NK-92 (cell line): ENCODE measurements around the gene HPCAL1.

ENCODE experiments used
- DNase-seq: peaks from one replicate; lab custom pipeline; 2025; ENCODE audit not compliant: unreplicated experiment; lab: John Stamatoyannopoulos, UW

The HPCAL1 gene

DNA sequence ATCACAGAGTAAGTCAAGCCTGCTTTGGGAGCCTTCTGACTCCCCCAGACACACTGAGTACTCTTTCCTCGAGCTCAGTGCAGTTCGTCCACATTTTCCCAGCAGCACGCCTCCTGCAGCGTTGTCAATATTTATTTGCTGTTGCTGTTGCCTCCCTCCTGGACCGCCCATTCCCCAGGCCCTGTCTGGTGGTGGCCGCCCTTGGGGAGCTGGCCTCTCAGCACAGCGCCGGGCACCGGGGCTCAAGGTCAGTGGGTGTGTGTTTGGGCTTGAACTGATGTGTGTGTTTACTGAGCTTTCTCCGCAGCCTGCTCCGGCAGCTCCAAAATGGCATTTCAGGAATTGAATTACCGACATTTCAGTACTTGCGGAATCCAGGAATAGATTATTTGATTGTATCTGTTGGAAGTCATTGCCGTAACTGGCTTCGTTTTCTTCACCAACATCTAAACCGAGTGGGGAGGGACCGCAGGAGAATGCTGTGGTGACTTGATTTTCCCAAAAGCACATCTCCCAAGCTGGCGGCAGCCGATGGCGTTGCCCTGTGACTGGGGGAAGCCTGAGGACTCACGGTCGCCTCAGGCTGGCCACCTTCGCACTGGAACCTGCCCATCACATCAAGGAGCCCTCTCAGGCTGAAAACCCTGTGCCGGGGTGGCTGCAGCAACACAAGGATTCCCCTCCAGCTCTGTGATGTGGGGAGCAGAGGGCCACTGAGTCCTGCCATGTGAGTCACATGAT lies 66.0 kb downstream of the HPCAL1 start:
- no peak for DNase-seq

DNA sequence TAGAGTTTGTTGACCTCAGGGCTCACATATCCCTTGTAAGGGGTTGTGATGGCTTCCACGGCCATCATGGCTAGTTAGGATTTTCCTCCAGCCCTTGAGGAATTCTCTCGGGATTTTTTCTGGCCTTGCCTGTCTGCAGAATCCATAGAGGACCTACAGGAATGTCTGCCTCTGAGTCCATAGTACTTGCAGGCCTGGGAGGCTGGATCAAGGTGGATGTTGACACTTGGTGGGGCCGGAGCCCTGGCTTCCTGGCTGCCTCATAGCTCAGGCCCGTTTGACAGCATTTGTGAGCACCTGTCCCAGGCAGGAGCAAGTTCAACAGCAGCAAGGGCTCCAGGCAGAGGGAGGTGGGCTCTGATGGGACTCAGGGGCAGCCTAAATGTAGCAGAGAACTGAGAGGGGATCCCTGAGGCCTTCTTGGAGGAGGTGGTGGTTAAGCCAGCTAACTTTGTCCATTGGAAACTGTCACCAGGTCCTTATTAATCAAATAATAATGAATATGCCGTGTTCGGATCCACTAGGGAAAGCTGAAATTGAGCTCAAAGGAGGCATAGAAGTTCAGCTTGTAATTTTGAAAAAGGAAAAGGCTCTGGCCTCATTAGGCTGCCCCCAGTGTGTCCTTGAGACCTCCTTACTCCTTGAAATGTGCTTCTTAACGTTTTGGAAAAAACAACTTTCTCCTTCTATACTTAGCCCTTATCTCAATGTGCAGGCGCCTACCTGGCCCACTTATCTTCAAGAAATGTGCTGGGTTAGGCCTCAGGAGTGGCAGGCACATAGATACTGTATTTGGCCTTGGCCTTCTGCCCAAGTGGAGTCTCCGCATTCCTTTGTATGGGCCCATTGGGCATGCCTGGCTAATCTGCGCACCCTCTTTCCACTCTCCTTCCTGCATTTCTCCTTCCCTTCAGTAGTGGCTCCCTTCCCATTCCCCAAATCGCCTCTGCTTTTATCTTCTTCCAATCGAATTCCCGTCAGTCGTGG lies 66.9 kb downstream of the HPCAL1 start:
- DNase-seq: no peak

DNA sequence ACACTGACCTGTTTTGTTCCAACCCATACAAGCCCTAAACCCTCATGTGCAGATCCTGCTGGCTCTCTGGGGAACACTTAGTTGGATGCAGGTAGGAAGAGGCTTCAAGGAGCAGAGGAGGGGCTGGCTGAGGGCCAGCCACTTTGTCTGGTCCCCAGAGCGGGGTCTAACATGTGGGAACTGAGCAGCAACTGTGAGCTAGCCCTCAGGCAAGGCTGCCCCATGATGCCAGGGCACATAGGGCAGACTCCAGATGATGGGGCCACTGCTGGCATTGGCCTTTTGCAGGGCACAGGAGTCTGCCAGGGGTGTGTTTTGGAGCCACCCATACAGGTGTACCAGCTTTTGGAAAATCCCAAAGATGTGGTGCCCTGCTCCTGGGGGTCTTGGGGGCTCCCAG lies 67.7 kb downstream of the HPCAL1 start:
- no peak for DNase-seq

DNA sequence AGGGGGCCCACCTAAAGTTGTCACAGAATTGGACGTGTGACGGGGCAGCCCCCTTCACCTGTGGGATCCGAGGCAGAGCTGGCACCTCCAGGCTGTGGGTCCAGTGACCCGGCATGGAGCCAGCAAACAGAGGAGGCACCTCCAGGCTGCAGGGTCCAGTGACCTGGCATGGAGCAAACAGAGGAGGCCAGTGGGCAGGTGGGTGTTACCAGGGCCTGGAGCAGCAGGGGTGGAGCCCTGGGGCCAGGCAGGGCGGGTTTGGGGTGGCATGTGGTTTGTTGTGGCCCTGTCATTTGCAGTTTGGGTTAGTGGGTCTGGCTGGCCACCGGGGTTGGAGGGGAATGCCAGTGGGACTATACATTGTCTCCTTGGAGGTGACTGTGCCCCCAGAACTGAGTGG lies 68.2 kb downstream of the HPCAL1 start:
- no peak for DNase-seq

DNA sequence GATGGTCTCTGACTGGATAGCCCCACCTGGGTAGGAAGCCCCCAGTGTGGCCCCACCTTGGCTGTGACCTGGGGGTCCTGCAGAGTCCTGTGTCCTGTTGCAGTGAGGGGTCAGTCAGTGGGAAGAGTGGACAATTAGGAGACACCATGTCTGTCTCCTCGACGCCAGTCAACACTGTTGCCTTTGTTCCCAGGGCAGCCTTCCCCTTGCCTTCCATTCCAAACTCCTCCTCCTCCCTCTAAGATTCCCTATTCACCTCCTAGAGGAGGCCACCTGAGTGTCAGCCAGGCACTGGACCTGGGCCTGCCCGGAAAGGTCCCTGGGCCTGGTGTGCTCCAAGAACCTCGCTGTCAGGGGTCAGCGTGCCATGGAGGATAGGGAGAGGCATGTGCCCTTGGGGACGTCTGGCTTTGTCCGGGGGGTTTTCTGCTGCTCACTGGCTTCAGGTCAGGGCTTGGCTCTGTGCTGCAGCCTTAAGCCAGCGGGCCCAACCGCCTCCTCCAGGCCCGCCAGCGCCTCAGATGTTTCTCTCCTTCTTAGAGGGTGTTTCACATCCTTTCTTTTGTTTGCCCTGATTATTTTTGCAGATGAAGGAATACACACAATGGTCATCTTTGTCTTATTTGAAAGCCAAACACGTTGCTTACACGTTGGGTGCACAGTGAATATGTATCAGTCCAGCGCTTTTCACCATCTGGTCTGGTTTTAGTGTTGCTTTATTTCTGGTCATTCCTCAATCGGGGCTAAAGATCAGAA lies 68.9 kb downstream of the HPCAL1 start:
- no peak for DNase-seq

DNA sequence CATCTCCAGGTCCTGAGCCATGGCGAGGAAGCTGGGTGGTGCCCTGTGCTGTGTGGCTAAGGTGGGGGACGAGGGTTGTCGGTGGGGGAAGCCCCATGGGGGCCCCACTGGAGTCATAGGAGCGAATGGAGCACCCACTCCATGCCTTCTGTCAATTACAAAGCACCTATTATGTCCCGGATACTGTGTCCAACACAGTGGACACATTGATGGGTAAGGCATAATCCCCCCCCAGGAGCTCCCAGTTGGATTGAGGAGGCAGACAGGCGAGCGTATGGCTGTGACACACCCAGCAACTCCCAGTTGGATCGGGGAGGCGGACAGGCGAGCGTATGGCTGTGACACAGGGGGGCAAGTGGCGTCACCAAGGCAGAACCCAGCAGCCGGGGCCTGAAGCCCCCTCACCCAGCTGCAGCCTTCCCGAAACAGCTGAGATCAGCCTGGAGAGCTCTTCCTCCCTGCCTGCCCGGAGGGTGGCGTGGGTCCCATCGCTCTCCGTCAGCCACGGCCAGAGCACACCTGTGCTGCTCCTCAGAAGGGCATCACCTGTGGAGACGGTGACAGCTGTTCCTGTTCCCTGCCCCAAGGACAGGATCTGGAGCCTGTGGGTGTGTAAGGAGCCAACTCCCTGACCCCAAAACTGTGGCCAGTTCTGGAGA lies 69.6 kb downstream of the HPCAL1 start:
- DNase-seq: no peak

DNA sequence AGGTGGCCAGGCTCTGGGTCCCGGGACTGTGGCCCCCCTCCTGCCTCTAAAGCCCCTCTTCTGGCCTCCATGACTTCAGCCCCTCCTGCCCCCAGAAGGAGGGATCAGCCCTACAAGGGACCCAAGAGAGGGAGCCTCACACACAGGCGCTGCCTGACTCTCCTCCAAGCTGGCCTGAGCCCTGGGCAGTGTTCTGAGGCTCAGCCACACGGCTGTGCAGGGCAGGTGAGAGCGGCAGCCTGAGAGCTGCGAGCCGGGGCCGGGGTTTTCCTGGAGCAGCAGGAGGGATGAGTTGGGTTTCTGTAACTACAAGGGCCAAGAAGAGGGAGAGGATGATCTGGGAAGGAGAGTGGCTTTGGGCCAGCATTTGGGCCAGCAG lies 70.1 kb downstream of the HPCAL1 start:
- no peak for DNase-seq

DNA sequence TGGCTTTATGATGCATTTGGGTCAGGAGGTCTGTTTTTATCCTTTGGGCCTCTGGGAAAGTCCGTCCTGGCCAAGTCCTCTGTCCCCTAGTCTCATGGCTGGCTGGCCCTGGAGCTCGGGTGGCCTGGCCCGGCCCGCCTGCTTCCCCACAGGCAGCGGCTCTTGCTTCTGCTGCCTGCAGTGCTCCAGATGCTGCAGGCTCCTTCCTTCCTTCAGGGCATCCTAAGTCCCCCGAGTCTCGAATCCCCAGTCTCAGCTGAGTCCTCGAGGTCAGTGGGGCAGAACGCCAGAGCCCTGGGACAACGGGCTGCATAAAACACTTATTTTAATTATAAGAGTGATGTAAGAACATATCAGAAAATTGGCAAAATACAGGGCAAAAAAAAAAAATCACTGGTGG lies 71.2 kb downstream of the HPCAL1 start:
- DNase-seq: no peak

DNA sequence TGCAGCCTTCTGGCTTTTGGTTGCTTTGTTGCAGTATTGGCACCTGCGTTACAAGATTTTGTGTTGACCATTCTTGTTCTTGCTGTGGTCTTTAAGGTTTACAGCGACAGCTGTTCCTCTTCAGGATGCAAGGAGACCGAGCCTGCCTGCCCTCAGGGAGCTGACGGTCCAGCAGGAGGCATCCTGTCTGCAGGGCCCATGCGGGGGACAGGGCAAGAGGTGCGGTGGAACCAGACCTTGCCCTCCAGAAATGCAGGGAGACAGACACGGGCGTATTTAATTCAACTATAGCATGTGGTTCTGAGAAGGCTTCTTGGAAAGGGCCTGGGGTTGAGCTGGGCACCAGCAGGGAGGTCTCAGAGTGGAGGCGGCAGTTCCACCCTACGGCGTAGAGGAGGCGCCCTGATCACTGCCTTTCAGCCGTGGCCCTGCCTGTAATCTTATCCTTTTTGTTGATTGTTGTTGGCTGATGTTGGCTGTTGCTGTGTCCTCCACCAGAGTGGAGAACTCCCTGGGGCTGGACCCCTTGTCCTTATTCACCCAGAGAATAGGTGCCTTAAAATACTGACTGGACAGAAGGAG lies 71.7 kb downstream of the HPCAL1 start:
- DNase-seq: no peak

DNA sequence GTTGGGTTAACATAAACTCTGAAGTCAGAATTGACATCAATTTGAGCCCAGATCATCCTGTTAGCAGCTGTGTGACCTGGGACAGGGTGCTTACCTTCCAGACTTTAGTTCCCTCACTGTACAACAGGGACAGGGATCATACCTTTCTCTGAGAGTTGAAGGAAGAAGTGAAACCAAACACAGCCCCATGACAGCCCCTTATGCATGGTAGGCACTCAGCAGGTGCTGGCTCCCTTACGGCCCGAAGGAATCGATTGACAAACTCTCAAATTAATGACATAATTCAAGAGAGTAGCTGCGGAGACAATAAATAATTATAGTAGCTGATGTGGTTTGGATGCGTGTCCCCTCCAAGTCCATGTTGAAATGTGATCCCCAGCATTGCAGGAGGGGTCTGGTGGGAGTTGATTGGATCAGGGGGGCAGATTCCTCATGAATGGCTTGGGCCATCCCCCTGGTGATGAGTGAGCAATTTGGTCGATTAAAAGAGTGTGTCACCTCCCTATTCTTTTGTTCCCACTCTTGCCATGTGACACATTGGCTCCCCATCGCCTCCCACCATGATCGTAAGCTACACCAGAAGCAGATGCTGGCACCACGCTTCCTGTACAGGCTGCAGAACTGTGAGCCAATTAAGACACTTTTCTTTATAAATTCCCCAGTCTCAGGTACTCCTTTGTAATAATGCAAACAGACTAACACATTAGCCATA lies 73.0 kb downstream of the HPCAL1 start:
- no peak for DNase-seq

DNA sequence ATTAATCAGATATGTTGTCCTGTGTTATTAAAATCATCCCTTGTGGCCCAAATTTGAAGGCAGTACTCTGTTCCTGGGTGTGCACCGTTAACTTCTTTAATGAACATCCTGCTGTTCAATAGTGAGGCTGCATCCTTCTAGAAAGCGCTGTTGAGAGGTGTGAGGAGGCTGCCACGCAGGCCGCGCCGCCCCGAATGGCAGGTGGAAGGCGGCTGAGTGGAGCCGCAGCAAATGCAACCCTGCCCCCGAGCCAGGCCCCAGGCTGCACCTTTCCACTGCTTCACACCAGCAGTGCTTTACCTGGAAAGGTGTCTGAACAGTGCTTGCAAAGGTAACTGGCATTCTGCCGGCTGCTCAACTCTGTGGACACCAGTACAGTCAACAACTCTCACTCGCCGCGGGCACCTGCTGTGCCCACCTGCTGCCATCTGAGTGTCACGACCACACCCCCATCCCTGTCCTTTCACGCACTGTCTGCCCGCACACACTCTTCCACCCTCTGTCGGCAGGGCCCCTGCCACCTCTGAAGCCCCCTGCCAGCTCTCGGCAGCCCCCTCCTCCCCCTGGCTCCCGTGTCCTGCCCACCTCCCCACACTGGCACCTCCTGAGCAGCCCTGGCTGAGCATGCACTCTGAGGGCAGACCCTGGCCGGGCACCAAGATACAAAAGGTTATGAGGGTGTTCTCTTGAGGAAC lies 74.5 kb downstream of the HPCAL1 start:
- no peak for DNase-seq

DNA sequence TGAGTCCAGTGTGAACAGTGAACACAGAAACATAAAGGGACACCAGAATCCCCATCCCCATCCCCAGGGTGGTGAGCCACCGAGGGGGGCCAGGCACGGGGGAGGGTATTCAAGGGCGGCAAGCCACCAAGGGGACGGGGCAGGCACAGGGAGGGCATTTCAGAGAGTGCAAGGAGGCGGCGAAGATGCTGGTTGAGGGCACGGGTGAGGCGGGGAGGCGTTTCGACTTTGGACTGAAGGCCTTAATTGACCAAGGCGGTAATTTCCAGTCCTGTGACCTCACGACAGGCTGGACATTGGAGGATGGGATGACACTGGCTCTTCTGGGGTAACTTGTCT lies 75.0 kb downstream of the HPCAL1 start:
- no peak for DNase-seq

DNA sequence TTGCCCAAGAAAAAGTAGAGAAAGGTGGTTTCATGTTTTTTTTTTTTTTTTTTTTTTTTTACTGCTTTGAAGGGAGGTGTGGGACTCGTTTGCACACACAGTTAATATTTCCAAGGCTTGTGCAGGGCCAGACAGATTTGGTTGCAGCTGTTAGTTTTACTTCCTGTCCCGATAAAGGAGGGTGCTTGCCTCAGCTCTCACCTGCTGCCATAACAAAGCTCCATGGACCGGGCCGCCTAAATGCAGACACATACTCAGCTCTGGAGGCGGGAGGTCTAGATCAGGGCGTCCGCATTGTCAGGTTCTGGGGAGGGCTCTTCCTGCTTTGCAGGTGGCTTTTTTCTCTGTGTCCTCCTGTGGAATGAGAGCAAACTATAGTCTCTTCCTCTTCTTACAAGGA lies 75.5 kb downstream of the HPCAL1 start:
- no peak for DNase-seq

DNA sequence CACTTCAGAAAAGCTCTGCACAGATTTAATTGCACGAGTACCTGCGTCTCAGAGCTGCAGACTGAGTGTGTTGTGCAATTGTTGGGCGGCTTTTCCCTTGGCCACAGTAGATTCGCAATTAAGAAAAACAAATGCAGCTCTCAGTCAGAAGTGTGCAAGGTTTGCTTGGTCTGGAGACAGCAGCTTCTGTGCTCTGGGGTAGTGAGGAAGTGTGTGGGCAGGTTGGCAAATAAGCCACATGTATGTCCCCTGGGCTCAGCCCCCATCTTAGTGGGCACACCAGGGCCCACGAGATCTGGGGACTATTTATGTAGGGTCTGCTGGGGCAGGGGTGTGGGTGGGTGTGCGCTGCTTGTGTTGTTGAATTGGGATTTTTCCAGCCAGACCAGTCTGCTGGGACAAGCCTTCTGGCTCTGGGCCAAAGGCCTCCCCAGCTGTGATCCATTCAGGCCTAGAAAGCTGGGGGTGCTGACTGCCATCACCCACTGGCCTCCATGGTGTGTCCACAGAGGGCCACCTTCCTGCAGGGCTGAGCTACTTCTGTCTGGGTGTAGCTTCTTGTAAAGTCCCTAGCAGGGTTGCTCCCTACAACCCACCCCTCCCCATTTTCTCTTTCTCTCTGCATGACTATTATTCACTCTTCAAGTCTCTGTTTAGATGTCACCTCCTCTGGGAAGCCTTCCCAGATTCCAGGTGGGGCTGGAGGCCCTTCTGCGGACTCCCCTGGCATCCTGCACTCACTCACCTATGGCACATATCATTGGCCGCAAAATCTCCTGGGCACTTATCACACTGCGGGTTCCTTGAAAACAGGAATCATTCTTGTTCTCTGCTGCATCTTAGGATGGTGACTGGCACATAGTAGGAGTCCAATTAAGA lies 77.6 kb downstream of the HPCAL1 start:
- no peak for DNase-seq

DNA sequence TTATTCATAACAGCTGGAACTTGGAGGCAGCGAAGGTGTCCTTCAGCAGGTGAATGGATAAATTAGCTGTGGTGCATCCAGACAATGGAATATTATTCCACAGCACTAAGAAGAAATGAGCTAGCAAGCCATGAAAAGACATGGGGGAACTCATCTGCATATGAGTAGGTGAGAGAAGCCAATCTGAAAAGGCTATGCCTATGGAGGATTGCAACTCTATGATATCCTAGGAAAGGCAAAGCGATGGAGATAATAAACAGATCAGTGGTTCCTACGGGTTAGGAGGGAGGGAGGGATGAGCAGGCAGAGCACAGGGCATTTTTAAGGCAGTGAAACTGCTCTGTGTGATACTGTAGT lies 79.3 kb downstream of the HPCAL1 start:
- DNase-seq: no peak

DNA sequence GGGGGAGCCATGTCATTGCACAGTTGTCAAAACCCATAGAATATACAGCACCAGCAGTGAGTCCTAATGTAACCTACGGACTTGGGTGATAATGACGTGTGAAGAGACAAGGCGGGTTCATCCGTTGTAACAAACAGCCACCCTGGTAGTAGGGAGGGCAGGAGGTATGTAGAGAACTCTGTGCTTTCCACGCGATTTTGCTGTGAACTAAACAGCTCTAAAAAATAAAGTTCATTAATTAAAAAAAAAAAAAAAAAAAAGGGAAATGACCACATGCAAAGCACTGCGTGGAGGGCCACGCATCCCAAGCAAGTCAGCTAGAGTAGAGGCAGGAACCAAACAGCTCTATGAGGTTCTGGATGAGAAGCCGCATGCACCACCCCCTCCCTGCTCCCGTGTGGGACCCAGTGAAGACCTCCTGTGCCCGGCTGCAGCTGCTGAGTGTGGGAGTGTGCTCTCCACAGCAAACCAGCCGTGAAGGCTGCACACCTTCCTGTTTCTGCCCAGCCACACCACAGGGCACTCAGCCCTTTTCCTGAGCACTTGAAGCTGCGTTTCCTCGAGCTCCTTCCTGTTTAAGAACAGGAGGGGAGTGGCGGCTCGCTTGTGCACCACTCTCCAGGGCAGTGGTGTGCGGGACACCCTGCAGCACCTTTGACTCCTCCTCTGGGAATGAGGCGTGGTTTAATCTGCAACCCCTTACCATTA lies 79.8 kb downstream of the HPCAL1 start:
- no peak for DNase-seq

DNA sequence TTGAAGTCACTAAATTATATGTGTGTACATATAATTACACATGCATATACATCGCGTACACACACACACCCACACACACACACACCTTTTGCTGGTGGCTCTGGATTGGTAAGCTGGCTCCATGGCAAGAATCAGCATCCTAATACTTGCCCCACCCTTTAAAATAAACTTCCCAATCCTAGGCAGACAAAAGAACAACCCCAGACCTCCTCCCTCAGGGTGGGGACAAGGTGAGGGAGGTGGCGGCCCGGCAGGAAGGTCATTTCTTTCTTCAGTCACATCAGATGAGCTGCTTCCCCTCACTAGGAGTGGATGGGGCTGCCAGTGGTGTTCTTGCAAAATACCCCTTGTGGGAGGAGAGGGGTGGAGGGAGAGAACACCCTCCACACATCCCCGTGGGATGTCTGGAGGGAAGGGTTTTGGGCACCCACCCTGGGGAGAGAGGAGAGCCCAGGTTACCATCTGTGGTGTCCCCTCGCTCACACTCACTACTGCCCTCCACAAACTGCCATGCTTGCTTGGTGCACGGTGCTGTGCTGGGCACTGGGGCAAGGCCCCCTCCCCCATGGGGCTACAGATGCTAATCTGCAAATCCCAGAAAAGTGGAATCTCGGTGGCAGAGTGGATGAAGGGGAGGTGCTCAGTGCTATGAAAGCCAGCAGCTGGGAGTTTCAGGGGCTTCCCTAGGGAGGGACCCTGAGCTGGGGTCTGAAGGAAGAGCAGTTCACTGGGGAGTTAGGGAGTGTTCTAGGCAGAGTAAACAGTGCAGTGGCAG lies 81.4 kb downstream of the HPCAL1 start:
- DNase-seq: no peak
